Stimulated activated CD8-positive, alpha-beta memory T cell treated with anti-CD3 and anti-CD28 coated beads, Interleukin-12 subunit alpha, Interleukin-12 subunit beta, amount 100 ng/mL, for 24 hours (primary cell): ENCODE measurements around the gene SPACDR.
"Not testable (repeated sequence)": the region's sequence is repeated elsewhere in the genome, so short reads cannot be mapped to it uniquely, and the experiment has no call there.

Source experiments
- DNase-seq: peaks from one replicate; pipeline ENCODE4 v3.0.0-alpha.2; 2020; ENCODE audit errors: extremely low read depth

SPACDR gene, protein sequence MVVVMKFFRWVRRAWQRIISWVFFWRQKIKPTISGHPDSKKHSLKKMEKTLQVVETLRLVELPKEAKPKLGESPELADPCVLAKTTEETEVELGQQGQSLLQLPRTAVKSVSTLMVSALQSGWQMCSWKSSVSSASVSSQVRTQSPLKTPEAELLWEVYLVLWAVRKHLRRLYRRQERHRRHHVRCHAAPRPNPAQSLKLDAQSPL

DNA sequence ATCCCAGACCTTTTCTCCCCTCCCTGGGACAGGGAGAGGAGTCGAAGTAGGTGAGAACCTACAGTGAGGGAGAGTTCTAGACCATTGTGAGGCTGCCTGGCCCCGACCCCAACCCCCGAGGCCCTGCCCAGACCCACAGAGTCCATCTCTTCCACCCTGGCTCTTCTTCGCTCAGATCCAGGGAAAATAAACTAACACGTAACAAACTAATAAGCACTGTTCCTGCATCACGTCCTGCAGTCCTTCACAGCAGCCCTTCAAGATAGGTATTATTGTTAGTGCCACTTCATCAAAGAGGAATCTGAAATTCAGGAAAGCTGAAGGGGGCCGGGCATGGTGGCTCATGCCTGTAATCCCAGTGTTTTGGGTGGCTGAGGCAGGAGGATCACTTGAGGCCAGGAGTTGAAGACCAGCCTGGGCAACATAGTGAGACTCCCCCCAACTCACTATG is at the start of gene SPACDR:
Gene SPACDR (minus strand): TSS at position 51 of the 451 bp plus-strand sequence. CDS start 235 bp downstream, outside the sequence.
- no peak for DNase-seq

DNA sequence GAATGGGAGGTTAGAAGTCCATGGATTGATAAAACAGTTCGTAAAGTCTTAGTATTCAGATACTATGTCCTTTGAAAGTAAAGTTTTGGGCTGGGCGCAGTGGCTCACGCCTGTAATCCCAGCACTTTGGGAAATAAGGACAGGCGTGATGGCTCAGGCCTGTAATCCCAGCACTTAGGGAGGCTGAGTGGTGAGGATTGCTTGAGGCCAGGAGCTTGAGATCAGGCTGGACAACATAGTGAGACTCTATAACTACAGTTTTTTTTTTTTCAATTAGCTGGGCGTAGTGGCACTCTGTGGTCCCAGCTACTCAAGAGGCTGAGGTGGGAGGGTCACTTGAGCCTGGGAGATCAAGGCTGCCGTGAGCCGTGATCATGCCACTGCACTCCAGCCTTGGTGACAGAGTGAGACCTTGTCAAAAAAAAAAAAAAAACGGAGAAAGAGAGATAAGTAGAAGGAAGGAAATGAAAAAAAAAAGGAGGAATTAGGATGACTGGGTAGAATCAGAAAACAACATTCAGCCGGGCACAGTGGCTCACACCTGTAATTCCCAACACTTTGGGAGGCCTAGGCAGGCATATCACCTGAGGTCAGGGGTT is 49.3 kb upstream of the SPACDR start:
- no peak for DNase-seq

DNA sequence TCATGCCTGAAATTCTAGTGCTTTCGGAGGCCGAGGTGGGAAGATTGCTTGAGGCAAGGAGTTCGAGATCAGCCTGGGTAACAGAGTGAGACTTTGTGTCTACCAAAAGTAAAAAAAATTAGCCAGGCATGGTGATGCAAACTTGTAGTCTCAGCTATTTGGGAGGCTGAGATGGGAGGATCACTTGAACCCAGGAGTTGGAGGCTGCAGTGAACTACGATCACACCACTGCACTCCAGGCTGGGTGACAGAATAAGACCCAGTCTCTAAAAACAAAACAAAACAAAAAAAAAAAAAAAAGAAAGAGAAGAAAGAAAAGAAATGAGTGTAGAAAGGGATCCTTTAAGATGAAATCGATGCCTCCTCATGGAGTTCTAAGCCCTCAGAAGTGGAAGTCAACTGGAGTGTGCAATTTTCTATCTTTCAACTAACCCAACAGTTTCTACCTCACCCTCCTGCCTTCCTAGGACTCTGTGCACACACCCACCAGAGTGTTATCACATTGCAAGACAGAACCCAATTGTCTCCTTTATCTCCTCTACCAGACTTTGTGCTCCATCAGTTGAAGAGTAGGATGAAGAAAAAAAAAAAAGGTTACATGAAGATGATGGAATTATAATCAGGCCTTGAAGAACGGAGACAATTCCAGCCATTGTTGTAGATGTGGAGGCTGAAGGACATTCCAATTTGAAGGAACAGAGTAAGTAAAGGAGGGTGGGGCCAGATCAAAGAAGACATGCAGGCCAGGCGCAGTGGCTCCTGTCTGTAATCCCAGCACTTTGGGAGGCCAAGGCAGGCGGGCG is 46.6 kb upstream of the SPACDR start:
- no peak for DNase-seq

- no peak for DNase-seq
Measured at GRCh38 chr7:100509231-100509630, 45.2 kb upstream of the SPACDR start.

- DNase-seq, result no peak
Measured at GRCh38 chr7:100506356-100506923, 42.4 kb upstream of the SPACDR start.

GRCh38 chr7:100504887-100505611 is 41.0 kb upstream of the SPACDR start:
- DNase-seq, result no peak

DNA sequence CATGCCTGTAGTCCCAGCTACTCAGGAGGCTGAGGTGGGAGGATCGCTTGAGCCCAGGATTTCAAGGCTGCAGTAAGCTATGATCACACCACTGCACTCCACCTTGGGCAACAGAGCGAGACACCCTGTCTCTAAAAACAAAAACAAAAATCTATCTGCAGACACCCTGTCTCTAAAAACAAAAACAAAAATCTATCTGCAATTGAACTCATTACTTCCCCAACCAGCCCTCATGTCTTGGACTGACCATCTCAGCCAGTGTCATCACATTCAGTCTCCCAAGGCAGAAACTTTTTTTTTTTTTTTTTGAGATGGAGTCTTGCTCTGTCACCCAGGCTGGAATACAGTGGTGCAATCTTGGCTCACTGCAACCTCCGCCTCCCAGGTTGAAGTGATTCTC is 40.0 kb upstream of the SPACDR start:
- not testable (repeated sequence) for DNase-seq

DNA sequence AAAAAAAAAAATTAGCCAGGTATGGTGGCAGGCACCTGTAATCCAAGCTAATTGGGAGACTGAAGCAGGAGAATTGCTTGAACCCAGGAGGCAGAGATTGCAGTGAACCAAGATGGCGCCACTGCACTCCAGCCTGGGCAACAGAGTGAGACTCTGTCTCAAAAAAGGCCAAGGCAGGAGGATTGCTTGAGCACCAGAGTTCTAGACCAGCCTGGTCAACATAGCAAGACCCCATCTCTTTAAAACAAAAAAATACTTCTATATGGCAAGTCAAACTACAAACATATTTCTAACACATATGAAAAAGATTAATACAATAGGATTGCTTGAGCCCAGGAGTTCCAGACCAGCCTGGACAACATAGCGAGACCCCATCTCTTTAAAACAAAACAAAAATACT is 36.7 kb upstream of the SPACDR start:
- DNase-seq, result not testable (repeated sequence)

GRCh38 chr7:100496509-100496908 is 32.4 kb upstream of the SPACDR start:
- DNase-seq, result no peak

DNA sequence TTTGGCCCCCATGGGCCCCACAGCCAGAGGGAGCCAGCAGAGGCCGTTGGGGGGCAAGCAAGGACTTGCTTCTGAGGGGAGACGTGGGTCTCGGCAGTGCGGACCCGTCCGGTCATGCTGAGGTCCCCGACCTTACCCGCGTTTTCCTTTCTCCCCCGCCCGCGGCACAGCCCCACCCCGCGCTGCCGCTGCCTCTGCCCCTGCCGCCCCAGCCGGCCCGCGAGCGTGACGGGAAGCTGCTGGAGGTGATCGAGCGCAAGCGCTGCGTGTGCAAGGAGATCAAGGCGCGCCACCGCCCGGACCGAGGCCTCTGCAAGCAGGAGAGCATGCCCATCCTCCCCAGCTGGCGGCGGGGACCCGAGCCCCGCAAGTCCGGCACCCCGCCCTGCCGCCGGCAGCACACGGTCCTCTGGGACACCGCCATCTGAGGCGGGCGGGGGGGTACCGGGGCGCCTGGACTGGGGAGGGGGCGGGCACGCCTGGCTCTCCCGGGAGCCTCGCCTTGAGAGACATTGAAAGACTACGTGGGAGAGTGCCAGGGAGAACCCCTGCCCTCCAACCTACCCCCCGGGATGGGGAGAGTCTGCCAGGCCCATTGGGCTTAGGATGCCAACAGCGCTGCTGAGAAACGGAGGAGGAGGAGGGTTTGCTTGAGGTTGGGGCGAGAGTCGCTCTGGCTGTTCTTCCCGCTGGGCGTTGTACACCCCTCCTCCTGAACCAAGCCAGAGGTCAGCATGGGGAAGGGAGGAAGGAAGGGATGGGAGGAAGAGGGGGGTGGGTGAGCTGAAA is 29.6 kb upstream of the SPACDR start:
- no peak for DNase-seq

- no peak for DNase-seq
Measured at GRCh38 chr7:100492738-100493475, 28.8 kb upstream of the SPACDR start.

GRCh38 chr7:100491192-100491578 is 27.1 kb upstream of the SPACDR start:
- DNase-seq, result no peak

DNA sequence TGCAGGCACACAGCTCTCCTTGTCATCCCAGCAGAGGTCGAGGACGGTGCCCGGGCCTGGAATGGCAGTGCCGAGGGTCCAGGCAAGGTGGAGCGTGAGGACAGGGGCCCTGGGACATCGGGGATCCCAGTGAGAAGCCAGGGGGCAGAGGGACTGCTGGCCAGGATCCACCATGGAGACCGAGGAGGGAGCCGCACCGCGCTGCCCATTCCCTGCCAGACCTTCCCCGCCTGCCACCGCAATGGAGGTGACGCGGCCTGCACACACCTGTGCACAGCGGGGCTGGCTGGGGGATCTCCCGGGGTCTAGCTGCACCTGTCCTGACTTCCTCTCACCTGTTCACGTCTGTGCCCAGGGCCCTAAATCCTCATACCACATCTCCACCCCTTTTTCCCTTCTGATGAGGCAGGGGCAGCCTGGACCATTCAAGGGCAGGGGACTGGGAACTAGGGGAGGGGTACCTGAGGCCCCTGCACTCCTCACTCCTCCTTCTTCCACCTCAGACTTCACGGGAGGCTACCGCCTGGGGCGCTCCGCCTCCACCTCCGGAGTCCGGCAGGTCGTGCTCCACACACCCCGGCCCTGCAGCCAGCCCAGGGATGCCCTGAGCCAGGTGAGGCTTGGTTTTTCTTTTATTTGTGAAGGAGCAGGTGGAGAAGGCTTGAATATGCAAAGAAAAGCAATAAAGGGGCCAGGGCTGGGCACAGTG is 26.6 kb upstream of the SPACDR start:
- no peak for DNase-seq

DNA sequence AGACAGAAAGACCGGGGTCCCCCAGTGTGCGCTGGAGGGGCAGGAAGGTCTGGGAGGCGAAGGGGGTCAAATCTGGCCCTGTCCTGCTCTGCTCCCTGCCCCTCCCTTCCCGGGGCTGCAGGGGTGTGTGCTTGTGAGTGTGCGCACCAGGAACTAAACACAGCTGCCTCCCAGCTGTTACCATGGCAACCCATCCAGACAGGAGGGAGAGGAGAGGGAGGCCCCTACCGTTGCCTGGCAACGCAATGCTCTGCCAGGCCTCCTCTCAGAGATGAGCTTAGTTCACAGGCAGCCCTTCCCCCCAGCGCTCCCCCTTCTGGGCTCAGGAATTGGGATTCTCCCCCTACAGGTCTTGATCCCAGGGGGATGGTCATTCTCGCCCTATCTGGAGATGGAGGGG is 25.8 kb upstream of the SPACDR start:
- no peak for DNase-seq

DNA sequence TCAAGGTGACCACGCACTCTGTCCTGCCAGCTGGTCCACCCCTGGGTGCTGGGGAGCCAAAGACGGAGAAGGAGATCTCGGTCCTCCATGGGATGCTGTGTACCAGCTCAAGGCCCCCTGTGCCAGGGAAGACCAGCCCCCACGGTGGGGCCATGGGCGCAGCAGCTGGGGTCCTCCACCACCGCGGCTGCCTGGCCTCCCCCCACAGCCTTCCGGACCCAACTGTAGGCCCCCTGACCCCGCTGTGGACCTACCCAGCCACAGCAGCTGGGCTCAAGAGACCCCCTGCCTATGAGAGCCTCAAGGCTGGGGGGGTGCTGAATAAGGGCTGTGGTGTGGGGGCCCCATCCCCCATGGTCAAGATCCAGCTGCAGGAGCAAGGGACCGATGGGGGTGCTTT is 25.1 kb upstream of the SPACDR start:
- DNase-seq, result no peak

DNA sequence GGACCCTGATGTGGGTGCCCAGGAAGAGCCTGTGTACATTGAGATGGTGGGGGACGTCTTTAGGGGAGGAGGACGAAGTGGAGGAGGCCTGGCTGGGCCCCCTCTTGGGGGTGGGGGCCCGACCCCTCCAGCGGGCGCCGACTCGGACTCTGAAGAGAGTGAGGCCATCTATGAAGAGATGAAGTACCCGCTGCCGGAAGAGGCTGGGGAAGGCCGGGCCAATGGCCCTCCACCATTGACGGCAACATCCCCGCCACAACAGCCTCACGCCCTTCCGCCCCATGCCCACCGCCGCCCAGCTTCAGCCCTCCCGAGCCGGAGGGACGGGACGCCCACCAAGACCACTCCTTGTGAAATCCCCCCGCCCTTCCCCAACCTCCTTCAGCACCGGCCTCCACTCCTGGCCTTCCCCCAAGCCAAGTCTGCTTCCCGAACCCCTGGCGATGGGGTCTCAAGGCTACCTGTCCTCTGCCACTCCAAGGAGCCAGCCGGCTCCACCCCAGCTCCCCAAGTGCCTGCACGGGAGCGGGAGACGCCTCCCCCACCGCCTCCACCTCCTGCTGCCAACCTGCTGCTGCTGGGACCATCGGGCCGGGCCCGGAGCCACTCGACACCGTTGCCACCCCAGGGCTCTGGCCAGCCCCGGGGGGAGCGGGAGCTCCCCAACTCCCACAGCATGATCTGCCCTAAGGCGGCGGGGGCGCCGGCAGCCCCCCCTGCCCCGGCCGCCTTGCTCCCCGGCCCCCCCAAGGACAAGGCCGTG is 24.5 kb upstream of the SPACDR start:
- DNase-seq, result no peak

DNA sequence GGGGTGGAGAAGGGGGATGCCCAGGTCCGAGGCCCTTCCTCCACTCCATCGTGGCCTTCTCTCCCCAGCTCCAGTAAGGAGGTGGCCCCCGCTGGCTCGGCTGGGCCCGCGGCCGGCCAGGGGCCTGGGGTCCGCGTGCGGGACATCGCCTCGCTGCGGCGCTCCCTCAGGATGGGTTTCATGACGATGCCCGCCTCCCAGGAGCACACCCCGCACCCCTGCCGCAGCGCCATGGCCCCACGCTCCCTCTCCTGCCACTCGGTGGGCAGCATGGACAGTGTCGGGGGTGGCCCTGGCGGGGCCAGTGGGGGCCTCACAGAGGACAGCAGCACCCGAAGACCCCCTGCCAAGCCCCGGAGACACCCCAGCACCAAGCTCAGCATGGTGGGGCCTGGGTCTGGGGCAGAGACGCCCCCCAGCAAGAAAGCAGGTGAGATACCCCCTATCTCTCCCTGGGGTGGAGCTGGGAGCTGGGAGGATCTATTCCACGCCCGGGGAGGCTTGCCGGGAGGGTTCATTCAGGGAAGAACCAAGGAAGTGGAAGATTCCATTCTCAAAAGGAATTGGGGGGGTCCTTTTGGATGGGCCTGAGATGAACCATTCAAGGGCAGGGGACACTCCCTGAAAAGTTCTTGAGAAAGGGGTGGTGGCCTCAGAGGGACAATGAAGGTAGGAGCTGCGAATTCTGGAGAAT is 22.8 kb upstream of the SPACDR start:
- no peak for DNase-seq

- no peak for DNase-seq
Measured at GRCh38 chr7:100486111-100486636, 22.1 kb upstream of the SPACDR start.
